Measurements from ENCODE around the gene GFOD1.

The GFOD1 gene

GRCh38 chr6:13377054-13377758 lies 110.2 kb downstream of the GFOD1 start:
- H3K79me2 ChIP-seq (ENCODE audit: insufficient read depth, low read length) = no peaks in the 10 kb centered on the region
- H3F3A ChIP-seq (ENCODE audit: low read depth) = no peaks in the 10 kb centered on the region
- no peak overlapping the region for H3K9ac ChIP-seq (ENCODE audit: low read depth, low read length, poor library complexity, severe bottlenecking)
- H4K20me1 ChIP-seq (ENCODE audit: insufficient read depth, low read length, poor library complexity, severe bottlenecking) = no peaks in the 10 kb centered on the region
- H3K4me2 ChIP-seq (ENCODE audit: low read depth, low read length, poor library complexity, severe bottlenecking) = no peak overlapping the region
- H3K4me1 ChIP-seq (ENCODE audit: insufficient read depth, low read length, poor library complexity, severe bottlenecking) = peaks cover 21% of the 10 kb centered on the region
- H3K9me3 ChIP-seq (ENCODE audit: insufficient read depth, low read depth, low read length) = no peaks in the 10 kb centered on the region
- no peaks in the 10 kb centered on the region for H3K27me3 ChIP-seq (ENCODE audit: insufficient read depth, low read length, poor library complexity, severe bottlenecking)
- H2AFZ ChIP-seq (ENCODE audit: low read length) = no peak overlapping the region
- TF ChIP-seq EZH2phosphoT487 (IDR thresholded peaks at IDR 0.05; ENCODE audit: borderline replicate concordance) = no peak
- TF ChIP-seq CTCF (conservative IDR thresholded peaks at IDR 0.05; ENCODE audit: low read length) = no peak
- H3K9me2 ChIP-seq (replicated peaks; ENCODE audit: low read depth, low read length) = no peaks in the 10 kb centered on the region
- no peaks in the 10 kb centered on the region for H3K36me3 ChIP-seq (ENCODE audit: insufficient read depth, low read length)
- H3K4me3 ChIP-seq (ENCODE audit: low read length, poor library complexity, severe bottlenecking) = no peak overlapping the region

- TF ChIP-seq EZH2phosphoT487 (IDR thresholded peaks at IDR 0.05; ENCODE audit: borderline replicate concordance) = no peak
- no peak for TF ChIP-seq CTCF (conservative IDR thresholded peaks at IDR 0.05; ENCODE audit: low read length)
- Histone ChIP-seq H3K4me2 (ENCODE audit: low read depth, low read length, poor library complexity, severe bottlenecking) (no peak overlapping the region), H3K9me2 (replicated peaks; ENCODE audit: low read depth, low read length) (no peaks in the 10 kb centered on the region), H3K4me1 (ENCODE audit: insufficient read depth, low read length, poor library complexity, severe bottlenecking) (peaks cover 21% of the 10 kb centered on the region), H3F3A (ENCODE audit: low read depth) (no peaks in the 10 kb centered on the region), H3K4me3 (ENCODE audit: low read length, poor library complexity, severe bottlenecking) (no peak overlapping the region), H3K79me2 (ENCODE audit: insufficient read depth, low read length) (no peaks in the 10 kb centered on the region), H4K20me1 (ENCODE audit: insufficient read depth, low read length, poor library complexity, severe bottlenecking) (no peaks in the 10 kb centered on the region), H3K9ac (ENCODE audit: low read depth, low read length, poor library complexity, severe bottlenecking) (no peak overlapping the region), H3K36me3 (ENCODE audit: insufficient read depth, low read length) (no peaks in the 10 kb centered on the region), H3K27me3 (ENCODE audit: insufficient read depth, low read length, poor library complexity, severe bottlenecking) (no peaks in the 10 kb centered on the region), H2AFZ (ENCODE audit: low read length) (no peak overlapping the region), H3K9me3 (ENCODE audit: insufficient read depth, low read depth, low read length) (no peaks in the 10 kb centered on the region)
These were observed 112.0 kb downstream of the GFOD1 start for GRCh38 chr6:13375360-13375878.

DNA sequence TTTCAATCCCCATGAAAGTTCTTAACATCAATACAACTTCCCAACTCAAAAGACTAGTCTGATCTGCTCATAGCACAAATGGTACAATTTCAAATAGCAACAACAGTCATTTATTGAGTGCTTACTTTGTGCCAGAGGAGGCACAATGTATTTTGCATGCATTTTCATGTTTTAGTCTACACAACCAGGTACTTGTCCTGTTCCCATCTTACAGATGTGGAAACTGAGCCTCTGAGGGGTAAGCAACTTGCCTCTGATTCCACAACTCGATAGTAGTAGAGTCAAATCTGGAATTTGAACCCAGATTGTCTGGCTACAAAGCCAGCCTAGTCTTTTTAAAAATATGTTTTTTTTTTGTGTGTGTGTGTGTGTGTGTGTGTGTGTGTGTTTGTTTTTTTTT lies 113.5 kb downstream of the GFOD1 start:
- Histone ChIP-seq H3K9me2 (replicated peaks; ENCODE audit: low read depth, low read length) (no peaks in the 10 kb centered on the region), H3K9ac (ENCODE audit: low read depth, low read length, poor library complexity, severe bottlenecking) (no peak overlapping the region), H3K27me3 (ENCODE audit: insufficient read depth, low read length, poor library complexity, severe bottlenecking) (no peaks in the 10 kb centered on the region), H3K36me3 (ENCODE audit: insufficient read depth, low read length) (no peaks in the 10 kb centered on the region), H2AFZ (ENCODE audit: low read length) (no peak overlapping the region), H4K20me1 (ENCODE audit: insufficient read depth, low read length, poor library complexity, severe bottlenecking) (no peaks in the 10 kb centered on the region), H3K4me1 (ENCODE audit: insufficient read depth, low read length, poor library complexity, severe bottlenecking) (peaks cover 20% of the 10 kb centered on the region), H3K79me2 (ENCODE audit: insufficient read depth, low read length) (no peaks in the 10 kb centered on the region), H3K4me2 (ENCODE audit: low read depth, low read length, poor library complexity, severe bottlenecking) (no peak overlapping the region), H3F3A (ENCODE audit: low read depth) (no peaks in the 10 kb centered on the region), H3K4me3 (ENCODE audit: low read length, poor library complexity, severe bottlenecking) (no peak overlapping the region), H3K9me3 (ENCODE audit: insufficient read depth, low read depth, low read length) (no peaks in the 10 kb centered on the region)
- TF ChIP-seq EZH2phosphoT487 (IDR thresholded peaks at IDR 0.05; ENCODE audit: borderline replicate concordance) = no peak
- TF ChIP-seq CTCF (conservative IDR thresholded peaks at IDR 0.05; ENCODE audit: low read length) = no peak
